WTC11 (cell line): Measurements from ENCODE around the gene PSENEN.

Experiments used
- ATF3 ChIP-seq: sonication (generic); formaldehyde crosslinking; conservative IDR thresholded peaks from 2 replicates; pipeline ENCODE4 v1.8.1; 2022; ENCODE audit warnings: mild to moderate bottlenecking, missing genetic modification reagents
- CREM ChIP-seq: sonication (generic); formaldehyde crosslinking; IDR thresholded peaks from 2 replicates; pipeline ENCODE4 v1.8.1; 2022; ENCODE audit warnings: mild to moderate bottlenecking, missing genetic modification reagents, moderate library complexity
- CTCF ChIP-seq: fragments of 200-600 bp; IDR thresholded peaks from 2 replicates; pipeline ENCODE4 v1.8.0; 2022; ENCODE audit warnings: antibody characterized with exemption
- USF2 ChIP-seq: sonication (generic); formaldehyde crosslinking; IDR thresholded peaks from 2 replicates; pipeline ENCODE4 v1.8.1; 2023; ENCODE audit warnings: mild to moderate bottlenecking, missing genetic modification reagents, moderate library complexity
- ZNF263 ChIP-seq: sonication (generic); formaldehyde crosslinking; IDR thresholded peaks from 2 replicates; pipeline ENCODE4 v1.8.1; 2022; ENCODE audit warnings: low read depth, mild to moderate bottlenecking, moderate library complexity, missing genetic modification reagents

- TF ChIP-seq CTCF, result no peak
- no peak for TF ChIP-seq ZNF263 (CRISPR knock-in tag)
- TF ChIP-seq ATF3 (CRISPR knock-in tag), result no peak
- no peak for TF ChIP-seq USF2 (CRISPR knock-in tag)
- no peak for TF ChIP-seq CREM (CRISPR knock-in tag)
These were observed 43.9 kb downstream of the PSENEN start for GRCh38 chr19:35789195-35789977.
